ENCODE measurements around the gene BTBD9. TPM values are rescaled to one million over a fixed set of nuclear protein-coding genes. Genes with fewer than 3 reads are reported as not detected.

BTBD9 gene
- polyA plus RNA-seq, 4 donors: 5.1 to 10.2 (median 6.7) TPM

- 84 to 93% (median 91%) methylated on average over 1 of the region's 1 CpG for WGBS, 3 donors
- no peaks in the 10 kb centered on the region for H3K4me1 ChIP-seq (ENCODE audit: control insufficient read depth in 3 of 3, insufficient read depth in 2 of 3, low read depth in 1 of 3, low read length in 2 of 3)
- no peaks in the 10 kb centered on the region for H3K27me3 ChIP-seq (ENCODE audit: control insufficient read depth in 3 of 3, insufficient read depth in 3 of 3, low read length in 3 of 3)
- peaks cover 2 to 50% (median 9%) of the 10 kb centered on the region in 3 donors for H3K36me3 ChIP-seq (ENCODE audit: control insufficient read depth in 3 of 3, insufficient read depth in 2 of 3, low read depth in 1 of 3, low read length in 3 of 3)
- no peaks in the 10 kb centered on the region for H3K9me3 ChIP-seq (ENCODE audit: control insufficient read depth in 2 of 2, insufficient read depth in 1 of 2, low read depth in 1 of 2, low read length in 1 of 2)
- FAIRE-seq (no peak), DNase-seq (no peak)
- no peak overlapping the region for H3K4me3 ChIP-seq (ENCODE audit: low read depth in 1 of 3, low read length in 3 of 3)
- H3K27ac ChIP-seq (ENCODE audit: low read depth in 1 of 3, low read length in 2 of 3): no peak overlapping the region
Measured at GRCh38 chr6:38146734-38147027, 493.0 kb downstream of the BTBD9 start.

- Histone ChIP-seq H3K4me1 (ENCODE audit: control insufficient read depth in 3 of 3, insufficient read depth in 2 of 3, low read depth in 1 of 3, low read length in 2 of 3) (no peaks in the 10 kb centered on the region), H3K4me3 (ENCODE audit: low read depth in 1 of 3, low read length in 3 of 3) (no peak overlapping the region), H3K36me3 (ENCODE audit: control insufficient read depth in 3 of 3, insufficient read depth in 2 of 3, low read depth in 1 of 3, low read length in 3 of 3) (peaks cover 2 to 46% (median 11%) of the 10 kb centered on the region in 3 donors), H3K9me3 (ENCODE audit: control insufficient read depth in 2 of 2, insufficient read depth in 1 of 2, low read depth in 1 of 2, low read length in 1 of 2) (no peaks in the 10 kb centered on the region), H3K27me3 (ENCODE audit: control insufficient read depth in 3 of 3, insufficient read depth in 3 of 3, low read length in 3 of 3) (no peaks in the 10 kb centered on the region), H3K27ac (ENCODE audit: low read depth in 1 of 3, low read length in 2 of 3) (no peak overlapping the region)
- DNase-seq (no peak), FAIRE-seq (no peak)
- WGBS, 3 donors: 85 to 91% (median 89%) methylated on average over 8 of the region's 8 CpGs
Measured at GRCh38 chr6:38146021-38146733, 493.6 kb downstream of the BTBD9 start.

GRCh38 chr6:38144365-38144945 lies 495.3 kb downstream of the BTBD9 start:
- no peaks in the 10 kb centered on the region for H3K27me3 ChIP-seq (ENCODE audit: control insufficient read depth in 3 of 3, insufficient read depth in 3 of 3, low read length in 3 of 3)
- no peak overlapping the region for H3K4me3 ChIP-seq (ENCODE audit: low read depth in 1 of 3, low read length in 3 of 3)
- WGBS, 3 donors: 91 to 95% (median 95%) methylated on average over 5 of the region's 5 CpGs
- H3K4me1 ChIP-seq (ENCODE audit: control insufficient read depth in 3 of 3, insufficient read depth in 2 of 3, low read depth in 1 of 3, low read length in 2 of 3): no peaks in the 10 kb centered on the region
- H3K9me3 ChIP-seq (ENCODE audit: control insufficient read depth in 2 of 2, insufficient read depth in 1 of 2, low read depth in 1 of 2, low read length in 1 of 2): no peaks in the 10 kb centered on the region
- no peak overlapping the region for H3K27ac ChIP-seq (ENCODE audit: low read depth in 1 of 3, low read length in 2 of 3)
- peaks cover 2 to 34% (median 11%) of the 10 kb centered on the region in 3 donors for H3K36me3 ChIP-seq (ENCODE audit: control insufficient read depth in 3 of 3, insufficient read depth in 2 of 3, low read depth in 1 of 3, low read length in 3 of 3)
- FAIRE-seq (no peak), DNase-seq (no peak)

- 75 to 82% (median 82%) methylated on average over 8 of the region's 8 CpGs for WGBS, 3 donors
- Histone ChIP-seq H3K4me1 (ENCODE audit: control insufficient read depth in 3 of 3, insufficient read depth in 2 of 3, low read depth in 1 of 3, low read length in 2 of 3) (no peaks in the 10 kb centered on the region), H3K9me3 (ENCODE audit: control insufficient read depth in 2 of 2, insufficient read depth in 1 of 2, low read depth in 1 of 2, low read length in 1 of 2) (no peaks in the 10 kb centered on the region), H3K27me3 (ENCODE audit: control insufficient read depth in 3 of 3, insufficient read depth in 3 of 3, low read length in 3 of 3) (no peaks in the 10 kb centered on the region), H3K4me3 (ENCODE audit: low read depth in 1 of 3, low read length in 3 of 3) (no peak overlapping the region), H3K36me3 (ENCODE audit: control insufficient read depth in 3 of 3, insufficient read depth in 2 of 3, low read depth in 1 of 3, low read length in 3 of 3) (peaks cover 2 to 28% (median 10%) of the 10 kb centered on the region in 3 donors), H3K27ac (ENCODE audit: low read depth in 1 of 3, low read length in 2 of 3) (no peak overlapping the region)
- no peak for FAIRE-seq
- DNase-seq: no peak
Measured at GRCh38 chr6:38143191-38144150, 496.3 kb downstream of the BTBD9 start.

- no peak overlapping the region for H3K4me3 ChIP-seq (ENCODE audit: low read depth in 1 of 3, low read length in 3 of 3)
- 84 to 92% (median 88%) methylated on average over 7 of the region's 7 CpGs for WGBS, 3 donors
- DNase-seq: no peak
Measured at GRCh38 chr6:38142178-38142902, 497.4 kb downstream of the BTBD9 start.

GRCh38 chr6:38141716-38142115 lies 498.0 kb downstream of the BTBD9 start:
- WGBS, 3 donors: 88 to 95% (median 94%) methylated on average over 6 of the region's 6 CpGs
- Histone ChIP-seq H3K27ac (ENCODE audit: low read depth in 1 of 3, low read length in 2 of 3) (no peak overlapping the region), H3K36me3 (ENCODE audit: control insufficient read depth in 3 of 3, insufficient read depth in 2 of 3, low read depth in 1 of 3, low read length in 3 of 3) (peaks cover 2 to 28% (median 10%) of the 10 kb centered on the region in 3 donors), H3K4me1 (ENCODE audit: control insufficient read depth in 3 of 3, insufficient read depth in 2 of 3, low read depth in 1 of 3, low read length in 2 of 3) (no peaks in the 10 kb centered on the region), H3K4me3 (ENCODE audit: low read depth in 1 of 3, low read length in 3 of 3) (no peak overlapping the region), H3K27me3 (ENCODE audit: control insufficient read depth in 3 of 3, insufficient read depth in 3 of 3, low read length in 3 of 3) (no peaks in the 10 kb centered on the region), H3K9me3 (ENCODE audit: control insufficient read depth in 2 of 2, insufficient read depth in 1 of 2, low read depth in 1 of 2, low read length in 1 of 2) (no peaks in the 10 kb centered on the region)
- no peak for DNase-seq
- FAIRE-seq: no peak

More at GRCh38 chr6:38142178-38142902, 497.4 kb downstream of the BTBD9 start:
- Histone ChIP-seq H3K27ac (ENCODE audit: low read depth in 1 of 3, low read length in 2 of 3) (no peak overlapping the region), H3K9me3 (ENCODE audit: control insufficient read depth in 2 of 2, insufficient read depth in 1 of 2, low read depth in 1 of 2, low read length in 1 of 2) (no peaks in the 10 kb centered on the region), H3K4me1 (ENCODE audit: control insufficient read depth in 3 of 3, insufficient read depth in 2 of 3, low read depth in 1 of 3, low read length in 2 of 3) (no peaks in the 10 kb centered on the region), H3K27me3 (ENCODE audit: control insufficient read depth in 3 of 3, insufficient read depth in 3 of 3, low read length in 3 of 3) (no peaks in the 10 kb centered on the region), H3K36me3 (ENCODE audit: control insufficient read depth in 3 of 3, insufficient read depth in 2 of 3, low read depth in 1 of 3, low read length in 3 of 3) (peaks cover 2 to 28% (median 10%) of the 10 kb centered on the region in 3 donors)
- FAIRE-seq: no peak

GRCh38 chr6:38141085-38141484 lies 498.6 kb downstream of the BTBD9 start:
- FAIRE-seq: no peak
- WGBS, 3 donors: 87 to 95% (median 93%) methylated on average over 4 of the region's 4 CpGs
- no peaks in the 10 kb centered on the region for H3K27me3 ChIP-seq (ENCODE audit: control insufficient read depth in 3 of 3, insufficient read depth in 3 of 3, low read length in 3 of 3)

GRCh38 chr6:38138374-38138773 lies 501.4 kb downstream of the BTBD9 start:
- H3K27ac ChIP-seq (ENCODE audit: low read depth in 1 of 3, low read length in 2 of 3): no peak overlapping the region
- no peaks in the 10 kb centered on the region for H3K9me3 ChIP-seq (ENCODE audit: control insufficient read depth in 2 of 2, insufficient read depth in 1 of 2, low read depth in 1 of 2, low read length in 1 of 2)
- no peak overlapping the region for H3K4me3 ChIP-seq (ENCODE audit: low read depth in 1 of 3, low read length in 3 of 3)
- WGBS, 3 donors: 94 to 99% (median 97%) methylated on average over 5 of the region's 5 CpGs
- H3K36me3 ChIP-seq (ENCODE audit: control insufficient read depth in 3 of 3, insufficient read depth in 2 of 3, low read depth in 1 of 3, low read length in 3 of 3): peaks cover 0 to 22% (median 12%) of the 10 kb centered on the region in 3 donors
- H3K4me1 ChIP-seq (ENCODE audit: control insufficient read depth in 3 of 3, insufficient read depth in 2 of 3, low read depth in 1 of 3, low read length in 2 of 3): no peaks in the 10 kb centered on the region
- no peak for DNase-seq
- no peak for FAIRE-seq
- H3K27me3 ChIP-seq (ENCODE audit: control insufficient read depth in 3 of 3, insufficient read depth in 3 of 3, low read length in 3 of 3): no peaks in the 10 kb centered on the region

More at GRCh38 chr6:38141085-38141484, 498.6 kb downstream of the BTBD9 start:
- no peaks in the 10 kb centered on the region for H3K9me3 ChIP-seq (ENCODE audit: control insufficient read depth in 2 of 2, insufficient read depth in 1 of 2, low read depth in 1 of 2, low read length in 1 of 2)
- H3K4me3 ChIP-seq (ENCODE audit: low read depth in 1 of 3, low read length in 3 of 3): no peak overlapping the region
- DNase-seq: no peak
- no peaks in the 10 kb centered on the region for H3K4me1 ChIP-seq (ENCODE audit: control insufficient read depth in 3 of 3, insufficient read depth in 2 of 3, low read depth in 1 of 3, low read length in 2 of 3)
- no peak overlapping the region for H3K27ac ChIP-seq (ENCODE audit: low read depth in 1 of 3, low read length in 2 of 3)
- peaks cover 2 to 30% (median 10%) of the 10 kb centered on the region in 3 donors for H3K36me3 ChIP-seq (ENCODE audit: control insufficient read depth in 3 of 3, insufficient read depth in 2 of 3, low read depth in 1 of 3, low read length in 3 of 3)

All from small intestine (tissue), 7 donors.